ENCODE data around the gene BDH2. TPM values are rescaled to one million over a fixed set of nuclear protein-coding genes. Genes with fewer than 3 reads are reported as not detected.

The BDH2 gene
- polyA plus RNA-seq, 1 of the 3 experiments (the other 2 are of a cell fraction): 57.8 TPM

- H3K4me2 ChIP-seq: no peak overlapping the region
- no peak overlapping the region for H3K27ac ChIP-seq (ENCODE audit: low read depth in 2 of 2, low read length in 1 of 2)
- CTCF ChIA-PET: interaction anchor here (0.9 to 2.3 kb wide), 3 partner anchors 16 to 47 kb away, joined by 3 to 7 read pairs (median 3); no protein-coding TSS in a partner anchor
- no peaks in the 10 kb centered on the region for H3K79me2 ChIP-seq (ENCODE audit: insufficient read depth)
- peaks cover 29 to 68% of the 10 kb centered on the region in 2 experiments for H3K36me3 ChIP-seq (replicated peaks in 1 of 2; ENCODE audit: control insufficient read depth in 1 of 2, insufficient read depth in 2 of 2, low read length in 1 of 2)
- no peak for TF ChIP-seq POLR2AphosphoS5 (IDR thresholded peaks at IDR 0.05; ENCODE audit: low read depth, low read length)
- TF ChIP-seq GABPA (IDR thresholded peaks at IDR 0.05; ENCODE audit: low read depth): no peak
- TF ChIP-seq EZH2phosphoT487 (IDR thresholded peaks at IDR 0.05; ENCODE audit: borderline replicate concordance, low read depth): no peak
- TF ChIP-seq CTCF (IDR thresholded peaks at IDR 0.05): no peak
- no peak for TF ChIP-seq YY1 (IDR thresholded peaks at IDR 0.05; ENCODE audit: low read depth)
- TF ChIP-seq FOXJ3 (CRISPR knock-in tag; IDR thresholded peaks at IDR 0.05): no peak
- no peak for TF ChIP-seq ELF1 (IDR thresholded peaks at IDR 0.05)
- no peak for TF ChIP-seq CHD2 (IDR thresholded peaks at IDR 0.05; ENCODE audit: low read length, partially characterized antibody)
- no peak for TF ChIP-seq EP300 (IDR thresholded peaks at IDR 0.05; ENCODE audit: borderline replicate concordance in 1 of 2, low read depth in 1 of 2, low read length in 1 of 2)
- TF ChIP-seq FOSL2 (IDR thresholded peaks at IDR 0.05; ENCODE audit: borderline replicate concordance, low read depth): no peak
- TF ChIP-seq TCF12 (IDR thresholded peaks at IDR 0.05): no peak
- no peak for TF ChIP-seq TAF1 (IDR thresholded peaks at IDR 0.05; ENCODE audit: borderline replicate concordance, low read depth, low read length)
- no peak for TF ChIP-seq TEAD4 (IDR thresholded peaks at IDR 0.05; ENCODE audit: borderline replicate concordance, insufficient read depth)
- no peak for TF ChIP-seq RCOR1 (IDR thresholded peaks at IDR 0.05; ENCODE audit: low read length)
- TF ChIP-seq MAX (IDR thresholded peaks at IDR 0.05; ENCODE audit: low read depth): no peak
- TF ChIP-seq GATA2 (CRISPR knock-in tag; IDR thresholded peaks at IDR 0.05): no peak
- no peak for TF ChIP-seq MXI1 (IDR thresholded peaks at IDR 0.05; ENCODE audit: low read depth, low read length)
- no peak for TF ChIP-seq NFIC (IDR thresholded peaks at IDR 0.05; ENCODE audit: borderline replicate concordance)
- no peak for TF ChIP-seq RFX5 (IDR thresholded peaks at IDR 0.05; ENCODE audit: low read length)
- WGBS (ENCODE audit: low lambda C conversion rate): 94% methylated on average over 2 of the region's 2 CpGs
- H3F3A ChIP-seq (replicated peaks; ENCODE audit: insufficient read depth): no peaks in the 10 kb centered on the region
- H3K27me3 ChIP-seq (ENCODE audit: insufficient read depth): no peaks in the 10 kb centered on the region
- no peaks in the 10 kb centered on the region for H3K9me3 ChIP-seq
- H3K4me3 ChIP-seq (ENCODE audit: low read depth in 2 of 2, low read length in 1 of 2): no peak overlapping the region
- POLR2A ChIA-PET: no interaction called here
- H4K20me1 ChIP-seq (ENCODE audit: insufficient read depth): no peaks in the 10 kb centered on the region
- no peaks in the 10 kb centered on the region for H3K4me1 ChIP-seq (ENCODE audit: control insufficient read depth in 1 of 2, insufficient read depth in 2 of 2, low read depth in 1 of 2, low read length in 1 of 2)
- no peak overlapping the region for H2AFZ ChIP-seq (ENCODE audit: low read depth)
- H3K9ac ChIP-seq: no peak overlapping the region
- no peaks in the 10 kb centered on the region for H3K9me2 ChIP-seq
- no peak for DNase-seq
Observed at GRCh38 chr4:103044183-103044582, 55.5 kb downstream of the BDH2 start.

GRCh38 chr4:103036169-103036568 is 63.5 kb downstream of the BDH2 start:
- 98% methylated on average over 2 of the region's 2 CpGs for WGBS (ENCODE audit: low lambda C conversion rate)

More at GRCh38 chr4:103036169-103036568, 63.5 kb downstream of the BDH2 start:
- Histone ChIP-seq H3K79me2 (ENCODE audit: insufficient read depth) (no peaks in the 10 kb centered on the region), H3K9me2 (no peaks in the 10 kb centered on the region), H3K4me3 (ENCODE audit: low read depth in 2 of 2, low read length in 1 of 2) (no peak overlapping the region), H3K9ac (no peak overlapping the region), H3F3A (replicated peaks; ENCODE audit: insufficient read depth) (no peaks in the 10 kb centered on the region), H2AFZ (ENCODE audit: low read depth) (no peak overlapping the region), H3K36me3 (replicated peaks in 1 of 2; ENCODE audit: control insufficient read depth in 1 of 2, insufficient read depth in 2 of 2, low read length in 1 of 2) (peaks cover 9 to 11% of the 10 kb centered on the region in 2 experiments), H3K9me3 (no peaks in the 10 kb centered on the region), H3K4me2 (no peak overlapping the region), H3K27me3 (ENCODE audit: insufficient read depth) (no peaks in the 10 kb centered on the region), H4K20me1 (ENCODE audit: insufficient read depth) (no peaks in the 10 kb centered on the region), H3K4me1 (ENCODE audit: control insufficient read depth in 1 of 2, insufficient read depth in 2 of 2, low read depth in 1 of 2, low read length in 1 of 2) (no peaks in the 10 kb centered on the region), H3K27ac (ENCODE audit: low read depth in 2 of 2, low read length in 1 of 2) (no peak overlapping the region)
- no peak for DNase-seq
- ChIA-PET CTCF (interaction anchor here (1.0 to 1.2 kb wide), 2 partner anchors 9 to 11 kb away, joined by 3 read pairs; no protein-coding TSS in a partner anchor), POLR2A (no interaction called here)
- no peak for TF ChIP-seq USF2 (IDR thresholded peaks at IDR 0.05; ENCODE audit: borderline replicate concordance, low read depth, low read length)
- no peak for TF ChIP-seq EZH2phosphoT487 (IDR thresholded peaks at IDR 0.05; ENCODE audit: borderline replicate concordance, low read depth)

Data from SK-N-SH (cell line).